ENCODE measurements around the gene AGBL1.

DNA sequence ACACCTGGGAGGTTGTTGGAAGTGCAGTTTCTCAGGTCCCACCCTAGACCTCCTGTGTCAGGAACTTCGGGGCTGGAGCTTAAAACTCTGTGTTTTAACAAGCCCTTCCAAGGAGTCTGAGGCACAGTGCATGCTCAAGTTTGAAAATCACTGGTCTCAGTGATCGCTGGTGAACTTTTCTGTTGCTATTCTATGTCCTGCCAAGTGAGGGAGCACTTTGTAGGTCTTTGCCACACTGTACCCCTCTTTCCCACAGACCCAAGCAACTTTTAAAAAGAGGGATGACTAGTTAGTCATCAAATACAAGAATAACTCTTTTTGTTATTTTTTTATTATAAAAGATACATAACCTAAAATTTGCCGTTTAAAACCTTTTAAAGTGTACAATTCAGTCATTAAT is 133.7 kb downstream of the AGBL1 start:
- TF ChIP-seq, protein P1, sequence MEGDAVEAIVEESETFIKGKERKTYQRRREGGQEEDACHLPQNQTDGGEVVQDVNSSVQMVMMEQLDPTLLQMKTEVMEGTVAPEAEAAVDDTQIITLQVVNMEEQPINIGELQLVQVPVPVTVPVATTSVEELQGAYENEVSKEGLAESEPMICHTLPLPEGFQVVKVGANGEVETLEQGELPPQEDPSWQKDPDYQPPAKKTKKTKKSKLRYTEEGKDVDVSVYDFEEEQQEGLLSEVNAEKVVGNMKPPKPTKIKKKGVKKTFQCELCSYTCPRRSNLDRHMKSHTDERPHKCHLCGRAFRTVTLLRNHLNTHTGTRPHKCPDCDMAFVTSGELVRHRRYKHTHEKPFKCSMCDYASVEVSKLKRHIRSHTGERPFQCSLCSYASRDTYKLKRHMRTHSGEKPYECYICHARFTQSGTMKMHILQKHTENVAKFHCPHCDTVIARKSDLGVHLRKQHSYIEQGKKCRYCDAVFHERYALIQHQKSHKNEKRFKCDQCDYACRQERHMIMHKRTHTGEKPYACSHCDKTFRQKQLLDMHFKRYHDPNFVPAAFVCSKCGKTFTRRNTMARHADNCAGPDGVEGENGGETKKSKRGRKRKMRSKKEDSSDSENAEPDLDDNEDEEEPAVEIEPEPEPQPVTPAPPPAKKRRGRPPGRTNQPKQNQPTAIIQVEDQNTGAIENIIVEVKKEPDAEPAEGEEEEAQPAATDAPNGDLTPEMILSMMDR (conservative IDR thresholded peaks at IDR 0.05), result no peak; the same call in 1 of the 2 replicates
- no peak for TF ChIP-seq EZH2 (IDR thresholded peaks at IDR 0.05; ENCODE audit: low read depth)

Data from PC-9 (cell line).